ENCODE results near the gene RDH13.

RDH13 gene

GRCh38 chr19:55095260-55096060 is 32.5 kb upstream of the RDH13 start:
- TF ChIP-seq TSHZ2 (CRISPR knock-in tag; IDR thresholded peaks at IDR 0.05) (no peak), ZNF70 (CRISPR knock-in tag; IDR thresholded peaks at IDR 0.05) (no peak), ZFP3 (CRISPR knock-in tag; IDR thresholded peaks at IDR 0.05) (no peak), PATZ1 (CRISPR knock-in tag; IDR thresholded peaks at IDR 0.05; ENCODE audit: borderline replicate concordance) (no peak), CSDC2 (CRISPR knock-in tag; IDR thresholded peaks at IDR 0.05) (no peak), ZC3H10 (CRISPR knock-in tag; IDR thresholded peaks at IDR 0.05) (no peak), ISL1 (CRISPR knock-in tag; IDR thresholded peaks at IDR 0.05) (no peak), SNAI2 (CRISPR knock-in tag; IDR thresholded peaks at IDR 0.05) (no peak), CSRNP3 (CRISPR knock-in tag; IDR thresholded peaks at IDR 0.05) (no peak), OSR1 (CRISPR knock-in tag; IDR thresholded peaks at IDR 0.05) (no peak), RARB (CRISPR knock-in tag; IDR thresholded peaks at IDR 0.05) (no peak), ZFP30 (CRISPR knock-in tag; IDR thresholded peaks at IDR 0.05) (no peak), ZNF565 (CRISPR knock-in tag; conservative IDR thresholded peaks at IDR 0.05; ENCODE audit: low read depth) (no peak), CREB5 (CRISPR knock-in tag; IDR thresholded peaks at IDR 0.05; ENCODE audit: low read depth) (no peak), PPARA (CRISPR knock-in tag; IDR thresholded peaks at IDR 0.05; ENCODE audit: borderline replicate concordance) (no peak)
- ATAC-seq, result peak; percentile 35; the same call in 2 of the 3 replicates

- no peak; the same call in 2 of the 3 replicates for ATAC-seq
- TF ChIP-seq ZFP3 (CRISPR knock-in tag; IDR thresholded peaks at IDR 0.05) (no peak), ISL1 (CRISPR knock-in tag; IDR thresholded peaks at IDR 0.05) (no peak), CREB5 (CRISPR knock-in tag; IDR thresholded peaks at IDR 0.05; ENCODE audit: low read depth) (no peak), SNAI2 (CRISPR knock-in tag; IDR thresholded peaks at IDR 0.05) (no peak), POU6F1 (CRISPR knock-in tag; IDR thresholded peaks at IDR 0.05; ENCODE audit: borderline replicate concordance, low read depth) (no peak), CSRNP3 (CRISPR knock-in tag; IDR thresholded peaks at IDR 0.05) (no peak), RARB (CRISPR knock-in tag; IDR thresholded peaks at IDR 0.05) (no peak), TSHZ2 (CRISPR knock-in tag; IDR thresholded peaks at IDR 0.05) (no peak), TCF4 (CRISPR knock-in tag; IDR thresholded peaks at IDR 0.05; ENCODE audit: borderline replicate concordance) (no peak), BACH2 (CRISPR knock-in tag; IDR thresholded peaks at IDR 0.05; ENCODE audit: borderline replicate concordance) (no peak), GLIS3 (CRISPR knock-in tag; IDR thresholded peaks at IDR 0.05) (no peak), OSR1 (CRISPR knock-in tag; IDR thresholded peaks at IDR 0.05) (no peak)
Observed at GRCh38 chr19:55094456-55095259, 31.7 kb upstream of the RDH13 start.

Measured in SK-N-SH treated with all-trans-retinoic acid at 6 μM for 48 hours (cell line).